HCT116 (cell line): ENCODE results near the gene CMTM8. TPM values are rescaled to one million over a fixed set of nuclear protein-coding genes. Genes with fewer than 3 reads are reported as not detected.

Source experiments
- ATAC-seq: fragments of 200-7000 bp; cut with Tn5 transposase; 2 replicates; pipeline ENCODE4 v1.9.1; 2020; ENCODE audit warnings: mild to moderate bottlenecking, moderate library complexity
- BruUV-seq: library from RNA; stranded (reverse); fragments of 400-500 nt; replicated peaks from 2 replicates; lab custom pipeline; 2021; lab: Mats Ljungman, UMichigan
- CTCF ChIA-PET: fragments of 300-600 bp; sonication (Branson Sonifier 250); formaldehyde crosslinking; loops from one replicate; lab custom pipeline; 2021; ENCODE audit warnings: antibody characterized with exemption; lab: Charles Lee
- POLR2A ChIA-PET: fragments of 300-600, 350-600 bp; sonication (Branson Sonifier 250); formaldehyde crosslinking; loops from one replicate; lab custom pipeline; 2021; ENCODE audit warnings: antibody characterized with exemption; lab: Charles Lee
- RAD21 ChIA-PET, 2 experiments: fragments of 300-600 bp; sonication (Branson Sonifier 250); formaldehyde crosslinking; loops; one replicate each; lab custom pipeline; 2023; ENCODE audit warnings: low total read pairs in 2 of 2; ENCODE audit not compliant: uncharacterized antibody in 2 of 2, unreplicated experiment in 2 of 2, low non-redundant PET in 1 of 2; lab: Charles Lee
- DNase-seq: peaks from one replicate; pipeline ENCODE4 v3.0.0-alpha.2; 2010; ENCODE audit warnings: low read depth, low spot score
- H2AFZ ChIP-seq: fragments of 200-600 bp; shearing (Covaris generic), sonication (generic); 2 replicates; pipeline ENCODE4 v1.6.1; 2017; ENCODE audit warnings: low read depth, mixed run types, mixed read lengths, antibody characterized with exemption, low read length; ENCODE audit not compliant: poor library complexity, severe bottlenecking
- H3K27ac ChIP-seq: 2 replicates; pipeline ENCODE4 v1.5.1; 2012; ENCODE audit warnings: low read depth, low read length
- H3K27me3 ChIP-seq: fragments of 200-600 bp; sonication (generic); 2 replicates; pipeline ENCODE4 v1.6.1; 2016; ENCODE audit warnings: mixed run types, low read length, mixed read lengths; ENCODE audit not compliant: insufficient read depth
- H3K36me3 ChIP-seq, 2 experiments: fragments of 200-500 bp in 1 of 2; fragments of 200-600 bp in 1 of 2; sonication (Bioruptor generic) in 1 of 2; sonication (generic) in 1 of 2; 2 replicates each; pipeline versions ENCODE4 v1.5.1 to v1.6.1; 2014 to 2016; ENCODE audit warnings: low read length in 2 of 2, inconsistent platforms in 1 of 2, mixed read lengths in 1 of 2, mixed run types in 1 of 2; ENCODE audit not compliant: insufficient read depth in 2 of 2, control insufficient read depth in 1 of 2
- H3K4me1 ChIP-seq, 2 experiments: fragments of 200-600 bp in 1 of 2; sonication (generic) in 1 of 2; 2 replicates each; pipeline versions ENCODE4 v1.5.1 to v1.6.1; 2012 to 2017; ENCODE audit warnings: low read length in 2 of 2, inconsistent platforms in 1 of 2, mild to moderate bottlenecking in 1 of 2, mixed read lengths in 1 of 2, mixed run types in 1 of 2, moderate library complexity in 1 of 2; ENCODE audit not compliant: insufficient read depth in 2 of 2, control insufficient read depth in 1 of 2
- H3K4me2 ChIP-seq: fragments of 200-600 bp; sonication (generic); 2 replicates; pipeline ENCODE4 v1.6.1; 2017; ENCODE audit warnings: mixed run types, low read length, mixed read lengths
- H3K4me3 ChIP-seq, 2 experiments: fragments of 200-600 bp in 1 of 2; sonication (generic) in 1 of 2; replicated peaks in 1 of 2; 2 replicates each; pipeline ENCODE4 v1.5.1; 2011 to 2016; ENCODE audit warnings: low read length in 2 of 2, control low read depth in 1 of 2, low read depth in 1 of 2, mild to moderate bottlenecking in 1 of 2, mixed read lengths in 1 of 2, mixed run types in 1 of 2
- H3K79me2 ChIP-seq: fragments of 200-600 bp; sonication (generic); 2 replicates; pipeline ENCODE4 v1.6.1; 2017; ENCODE audit warnings: mild to moderate bottlenecking, mixed run types, low read length, moderate library complexity, mixed read lengths; ENCODE audit not compliant: insufficient read depth
- H3K9ac ChIP-seq: fragments of 200-600 bp; sonication (generic); 2 replicates; pipeline ENCODE4 v1.6.1; 2016; ENCODE audit warnings: low read length, mixed read lengths
- H3K9me2 ChIP-seq: fragments of 200-600 bp; sonication (generic), shearing (Covaris generic); 2 replicates; pipeline ENCODE4 v1.6.1; 2017; ENCODE audit warnings: mixed run types, mild to moderate bottlenecking, moderate library complexity; ENCODE audit not compliant: insufficient read depth
- H3K9me3 ChIP-seq, 2 experiments: fragments of 200-500 bp in 1 of 2; fragments of 200-600 bp in 1 of 2; sonication (Bioruptor generic) in 1 of 2; sonication (generic) in 1 of 2; 2 replicates each; pipeline ENCODE4 v1.6.1; 2014 to 2017; ENCODE audit warnings: low read length in 2 of 2, mixed read lengths in 2 of 2, inconsistent platforms in 1 of 2, low read depth in 1 of 2, mild to moderate bottlenecking in 1 of 2, mixed run types in 1 of 2, moderate library complexity in 1 of 2; ENCODE audit not compliant: control insufficient read depth in 1 of 2, insufficient read depth in 1 of 2
- H4K20me1 ChIP-seq: fragments of 200-600 bp; sonication (generic), shearing (Covaris generic); 2 replicates; pipeline ENCODE4 v1.6.1; 2017; ENCODE audit warnings: mixed run types, mild to moderate bottlenecking, moderate library complexity; ENCODE audit not compliant: insufficient read depth
- CBX3 ChIP-seq: IDR thresholded peaks from 2 replicates; pipeline ENCODE4 v1.6.1; 2012; ENCODE audit warnings: low read depth
- CEBPB ChIP-seq: IDR thresholded peaks from 2 replicates; pipeline ENCODE4 v1.6.1; 2012; ENCODE audit warnings: low read depth
- EGR1 ChIP-seq: IDR thresholded peaks from 2 replicates; pipeline ENCODE4 v1.6.1; 2012; ENCODE audit warnings: low read depth
- ELF1 ChIP-seq: IDR thresholded peaks from 2 replicates; pipeline ENCODE4 v1.6.1; 2012; ENCODE audit warnings: low read depth, borderline replicate concordance
- EZH2 ChIP-seq: fragments of 200-600 bp; sonication (generic); IDR thresholded peaks from 2 replicates; pipeline ENCODE4 v1.6.1; 2017; ENCODE audit warnings: antibody characterized with exemption, mixed run types
- POLR2AphosphoS5 ChIP-seq: IDR thresholded peaks from 2 replicates; pipeline ENCODE4 v1.6.1; 2011; ENCODE audit warnings: mild to moderate bottlenecking, low read depth, low read length, moderate library complexity
- SP1 ChIP-seq: IDR thresholded peaks from 2 replicates; pipeline ENCODE4 v1.6.1; 2012; ENCODE audit warnings: low read depth
- SRF ChIP-seq: IDR thresholded peaks from 2 replicates; pipeline ENCODE4 v1.6.1; 2012; ENCODE audit warnings: low read depth
- TCF7L2 ChIP-seq: IDR thresholded peaks from 2 replicates; pipeline ENCODE4 v1.7.0; 2011; ENCODE audit warnings: borderline replicate concordance, inconsistent platforms; ENCODE audit not compliant: insufficient read depth, insufficient read length; ENCODE audit errors: extremely low read depth
- YY1 ChIP-seq: IDR thresholded peaks from 2 replicates; pipeline ENCODE4 v1.6.1; 2011; ENCODE audit warnings: low read length, low read depth, moderate library complexity, mild to moderate bottlenecking; ENCODE audit not compliant: insufficient replicate concordance; ENCODE audit errors: extremely low read depth
- ZFX ChIP-seq: fragments of 450-650 bp; IDR thresholded peaks from 2 replicates; pipeline ENCODE4 v1.6.1; 2017
- ZNF274 ChIP-seq: fragments of 200-500 bp; sonication (Bioruptor generic); IDR thresholded peaks from 2 replicates; pipeline ENCODE4 v1.6.1; 2014; ENCODE audit warnings: mild to moderate bottlenecking, low read depth, low read length, inconsistent platforms
- intact Hi-C: fragments of 100-400 bp; cut with micrococcal nuclease; formaldehyde crosslinking; loops from 2 replicates; pipeline ENCODE4 v1.10.0; 2022
- total RNA-seq: library from RNA; stranded (reverse); gene quantifications from one replicate; pipeline ENCODE4 v1.2.1, GENCODE V29; 2021; ENCODE audit not compliant: unreplicated experiment
- TF ChIP-seq, protein P1 (sequence below): IDR thresholded peaks from 2 replicates; pipeline ENCODE4 v1.6.1; 2012
- TF ChIP-seq, protein P2 (sequence below): IDR thresholded peaks from 2 replicates; pipeline ENCODE4 v1.6.1; 2012
- TF ChIP-seq, protein P3 (sequence below), 3 experiments: fragments of 200-600 bp in 1 of 3; sonication (generic) in 1 of 3; IDR thresholded peaks in 2 of 3; conservative IDR thresholded peaks in 1 of 3; 2 replicates each; pipeline ENCODE4 v1.5.1; 2012 to 2017; ENCODE audit warnings: low read depth in 2 of 3, low read length in 2 of 3, antibody characterized with exemption in 1 of 3, borderline replicate concordance in 1 of 3, control low read depth in 1 of 3, mild to moderate bottlenecking in 1 of 3, mixed read lengths in 1 of 3, mixed run types in 1 of 3, moderate library complexity in 1 of 3; ENCODE audit not compliant: insufficient read depth in 1 of 3
- TF ChIP-seq, protein P4 (sequence below): IDR thresholded peaks from 2 replicates; pipeline ENCODE4 v1.6.1; 2011; ENCODE audit warnings: mild to moderate bottlenecking, low read length, moderate library complexity; ENCODE audit not compliant: insufficient replicate concordance; ENCODE audit errors: extremely low read depth

Gene CMTM8
- total RNA-seq, 1 experiment from 2014 or later = 19.4 TPM

DNA sequence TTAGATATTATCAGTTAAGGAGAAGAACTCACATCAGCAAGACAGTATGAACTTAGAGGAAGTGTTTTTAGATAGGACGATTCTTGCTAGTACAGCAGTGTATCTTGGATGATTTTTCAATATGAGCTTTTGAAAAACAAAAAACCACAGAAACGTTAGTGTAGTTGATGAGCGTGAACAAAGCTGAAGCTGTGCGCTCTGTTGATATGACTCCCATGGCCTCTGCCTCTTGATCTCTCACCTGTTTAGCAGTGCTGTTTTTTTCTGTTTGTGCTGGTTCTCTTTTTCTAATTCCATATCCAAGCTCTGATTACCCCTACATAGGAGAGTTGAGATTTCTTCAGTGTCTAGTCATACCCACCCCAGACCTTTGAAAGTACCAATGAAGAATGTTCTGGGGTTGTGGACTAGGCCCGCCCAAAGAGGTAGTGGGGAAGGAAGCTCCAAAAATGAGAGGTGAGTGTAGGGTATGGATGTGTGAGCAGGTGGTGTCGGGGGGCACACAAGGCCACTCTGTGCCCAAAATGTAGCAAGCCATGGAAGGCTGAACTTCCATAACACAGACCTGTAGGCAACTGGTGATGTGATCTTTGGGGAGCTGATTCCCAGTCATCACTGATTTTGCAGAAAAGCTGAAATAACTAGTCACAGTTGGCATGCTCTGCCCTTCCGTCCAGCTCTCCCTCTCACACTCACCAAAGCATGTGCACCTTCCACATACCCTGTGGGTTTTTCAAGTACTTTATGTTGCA lies 133.2 kb downstream of the CMTM8 start:
- no peak overlapping the region for H3K27ac ChIP-seq
- H2AFZ ChIP-seq = no peak overlapping the region
- H3K79me2 ChIP-seq = no peaks in the 10 kb centered on the region
- ChIA-PET RAD21 (no interaction called here), CTCF (no interaction called here), POLR2A (interaction anchor here (0.7 kb wide), 1 partner anchor 24 kb away, joined by 3 read pairs; no protein-coding TSS in a partner anchor)
- H3K36me3 ChIP-seq = no peaks in the 10 kb centered on the region
- no peak for ATAC-seq
- no peak for TF ChIP-seq ZFX
- TF ChIP-seq CEBPB = no peak
- H3K4me3 ChIP-seq = no peak overlapping the region
- peaks cover 4 to 12% of the 10 kb centered on the region in 2 experiments for H3K4me1 ChIP-seq
- no peaks in the 10 kb centered on the region for H3K27me3 ChIP-seq
- no peaks in the 10 kb centered on the region for H4K20me1 ChIP-seq
- no peak overlapping the region for H3K9ac ChIP-seq
- BruUV-seq = no TSS peak
- no peak for DNase-seq
- no peak overlapping the region for H3K4me2 ChIP-seq
- intact Hi-C loops = no loop called here
- H3K9me3 ChIP-seq = no peaks in the 10 kb centered on the region
- H3K9me2 ChIP-seq = no peaks in the 10 kb centered on the region

DNA sequence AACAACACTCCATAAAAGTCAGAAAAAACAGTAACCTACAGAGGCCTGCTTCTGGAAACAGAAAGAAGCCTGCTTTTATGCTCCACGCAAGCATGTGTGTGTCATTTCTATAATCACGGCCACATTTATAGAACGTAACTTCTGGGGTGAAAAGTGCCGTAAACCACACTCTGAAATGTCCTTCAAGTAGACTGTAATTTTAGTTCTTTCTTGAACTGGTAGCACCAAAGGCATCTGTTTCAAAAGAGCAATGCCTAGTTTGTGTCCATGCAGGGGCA lies 133.7 kb downstream of the CMTM8 start:
- Histone ChIP-seq H3K27ac (no peak overlapping the region), H3K4me2 (no peak overlapping the region), H3K79me2 (no peaks in the 10 kb centered on the region), H2AFZ (no peak overlapping the region), H3K27me3 (no peaks in the 10 kb centered on the region), H3K36me3 (no peaks in the 10 kb centered on the region), H4K20me1 (no peaks in the 10 kb centered on the region), H3K4me1 (peaks cover 0 to 7% of the 10 kb centered on the region in 2 experiments; a peak in 2 of 4 replicates), H3K4me3 (no peak overlapping the region), H3K9me3 (no peaks in the 10 kb centered on the region), H3K9ac (no peak overlapping the region), H3K9me2 (no peaks in the 10 kb centered on the region)
- ATAC-seq = no peak
- intact Hi-C loops = no loop called here
- BruUV-seq = no TSS peak
- ChIA-PET RAD21 (no interaction called here), CTCF (no interaction called here), POLR2A (no interaction called here)
- DNase-seq = no peak
- no peak for TF ChIP-seq POLR2AphosphoS5
- TF ChIP-seq, protein P1, sequence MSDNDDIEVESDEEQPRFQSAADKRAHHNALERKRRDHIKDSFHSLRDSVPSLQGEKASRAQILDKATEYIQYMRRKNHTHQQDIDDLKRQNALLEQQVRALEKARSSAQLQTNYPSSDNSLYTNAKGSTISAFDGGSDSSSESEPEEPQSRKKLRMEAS = no peak
- TF ChIP-seq, protein P2, sequence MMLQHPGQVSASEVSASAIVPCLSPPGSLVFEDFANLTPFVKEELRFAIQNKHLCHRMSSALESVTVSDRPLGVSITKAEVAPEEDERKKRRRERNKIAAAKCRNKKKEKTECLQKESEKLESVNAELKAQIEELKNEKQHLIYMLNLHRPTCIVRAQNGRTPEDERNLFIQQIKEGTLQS = no peak
- no peak for TF ChIP-seq ELF1
- TF ChIP-seq ZFX = no peak
- no peak for TF ChIP-seq EZH2
- TF ChIP-seq CBX3 = no peak
- no peak for TF ChIP-seq SRF
- TF ChIP-seq TCF7L2 = no peak
- TF ChIP-seq YY1 = no peak
- TF ChIP-seq, protein P3, sequence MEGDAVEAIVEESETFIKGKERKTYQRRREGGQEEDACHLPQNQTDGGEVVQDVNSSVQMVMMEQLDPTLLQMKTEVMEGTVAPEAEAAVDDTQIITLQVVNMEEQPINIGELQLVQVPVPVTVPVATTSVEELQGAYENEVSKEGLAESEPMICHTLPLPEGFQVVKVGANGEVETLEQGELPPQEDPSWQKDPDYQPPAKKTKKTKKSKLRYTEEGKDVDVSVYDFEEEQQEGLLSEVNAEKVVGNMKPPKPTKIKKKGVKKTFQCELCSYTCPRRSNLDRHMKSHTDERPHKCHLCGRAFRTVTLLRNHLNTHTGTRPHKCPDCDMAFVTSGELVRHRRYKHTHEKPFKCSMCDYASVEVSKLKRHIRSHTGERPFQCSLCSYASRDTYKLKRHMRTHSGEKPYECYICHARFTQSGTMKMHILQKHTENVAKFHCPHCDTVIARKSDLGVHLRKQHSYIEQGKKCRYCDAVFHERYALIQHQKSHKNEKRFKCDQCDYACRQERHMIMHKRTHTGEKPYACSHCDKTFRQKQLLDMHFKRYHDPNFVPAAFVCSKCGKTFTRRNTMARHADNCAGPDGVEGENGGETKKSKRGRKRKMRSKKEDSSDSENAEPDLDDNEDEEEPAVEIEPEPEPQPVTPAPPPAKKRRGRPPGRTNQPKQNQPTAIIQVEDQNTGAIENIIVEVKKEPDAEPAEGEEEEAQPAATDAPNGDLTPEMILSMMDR (IDR thresholded peaks at IDR 0.05 in 2 of 3, conservative IDR thresholded peaks at IDR 0.05 in 1 of 3; ENCODE audit: borderline replicate concordance in 1 of 3, insufficient read depth in 1 of 3, low read depth in 2 of 3, low read length in 2 of 3) = no peak
- TF ChIP-seq, protein P4, sequence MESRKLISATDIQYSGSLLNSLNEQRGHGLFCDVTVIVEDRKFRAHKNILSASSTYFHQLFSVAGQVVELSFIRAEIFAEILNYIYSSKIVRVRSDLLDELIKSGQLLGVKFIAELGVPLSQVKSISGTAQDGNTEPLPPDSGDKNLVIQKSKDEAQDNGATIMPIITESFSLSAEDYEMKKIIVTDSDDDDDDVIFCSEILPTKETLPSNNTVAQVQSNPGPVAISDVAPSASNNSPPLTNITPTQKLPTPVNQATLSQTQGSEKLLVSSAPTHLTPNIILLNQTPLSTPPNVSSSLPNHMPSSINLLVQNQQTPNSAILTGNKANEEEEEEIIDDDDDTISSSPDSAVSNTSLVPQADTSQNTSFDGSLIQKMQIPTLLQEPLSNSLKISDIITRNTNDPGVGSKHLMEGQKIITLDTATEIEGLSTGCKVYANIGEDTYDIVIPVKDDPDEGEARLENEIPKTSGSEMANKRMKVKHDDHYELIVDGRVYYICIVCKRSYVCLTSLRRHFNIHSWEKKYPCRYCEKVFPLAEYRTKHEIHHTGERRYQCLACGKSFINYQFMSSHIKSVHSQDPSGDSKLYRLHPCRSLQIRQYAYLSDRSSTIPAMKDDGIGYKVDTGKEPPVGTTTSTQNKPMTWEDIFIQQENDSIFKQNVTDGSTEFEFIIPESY = no peak
- TF ChIP-seq SP1 = no peak
- TF ChIP-seq EGR1 = no peak
- TF ChIP-seq ZNF274 = no peak
